ENCODE results near the gene GYG2. TPM values are rescaled to one million over a fixed set of nuclear protein-coding genes. Genes with fewer than 3 reads are reported as not detected.

The GYG2 gene
- total and polyA plus RNA-seq, 2 of the 13 experiments (the other 11 are each of a cell fraction or from before 2014, with no cell fraction given): 20.0 to 24.3 TPM

- 74% methylated on average over 3 of the region's 3 CpGs for WGBS (ENCODE audit: low lambda C conversion rate)
- POLR2A ChIA-PET: no interaction called here
- intact Hi-C loops (cut with micrococcal nuclease; ENCODE audit: unreplicated experiment): no loop called here
Observed at GRCh38 chrX:2789569-2789968, 39.2 kb upstream of the GYG2 start.

More at GRCh38 chrX:2789569-2789968, 39.2 kb upstream of the GYG2 start:
- Histone ChIP-seq H3K9ac (ENCODE audit: insufficient read depth, low read depth, low read length) (no peak overlapping the region), H3K4me1 (ENCODE audit: insufficient read depth, low read length) (no peaks in the 10 kb centered on the region), H3K4me2 (ENCODE audit: low read depth, low read length) (no peak overlapping the region), H4K20me1 (ENCODE audit: insufficient read depth, low read length) (no peaks in the 10 kb centered on the region), H3K4me3 (replicated peaks in 1 of 3; ENCODE audit: insufficient read depth in 1 of 3, low read depth in 2 of 3, low read length in 3 of 3) (no peak overlapping the region), H3K27ac (ENCODE audit: extremely low read length, insufficient read depth, low read length) (no peak overlapping the region), H3K36me3 (replicated peaks in 1 of 2; ENCODE audit: control insufficient read depth in 1 of 2, insufficient read depth in 2 of 2, low read length in 2 of 2) (no peaks in the 10 kb centered on the region), H3K9me3 (ENCODE audit: low read length) (no peaks in the 10 kb centered on the region), H3K79me2 (ENCODE audit: insufficient read depth, low read length) (no peaks in the 10 kb centered on the region), H2AFZ (ENCODE audit: low read length) (no peak overlapping the region), H3K27me3 (ENCODE audit: control insufficient read depth in 1 of 2, insufficient read depth in 2 of 2, low read length in 2 of 2) (peaks cover 1 to 4% of the 10 kb centered on the region in 2 experiments; a peak in 1 of 5 replicates)
- CTCF ChIA-PET (ENCODE audit: low intra/inter-chr PET ratio, low total read pairs): no interaction called here
- BruUV-seq (replicated peaks): no TSS peak
- ATAC-seq (no peak), DNase-seq (ENCODE audit: low spot score) (no peak), FAIRE-seq (no peak)
- in situ Hi-C loops (cut with HindIII; ENCODE audit: extremely low pct_ligation_motif_present, low pct_unique_long_range_greater_than_20kb): no loop called here
- no peak for TF ChIP-seq UBTF (CRISPR knock-in tag; IDR thresholded peaks at IDR 0.05)
- no peak for TF ChIP-seq GMEB1 (CRISPR knock-in tag; IDR thresholded peaks at IDR 0.05; ENCODE audit: borderline replicate concordance)
- TF ChIP-seq, protein P1, sequence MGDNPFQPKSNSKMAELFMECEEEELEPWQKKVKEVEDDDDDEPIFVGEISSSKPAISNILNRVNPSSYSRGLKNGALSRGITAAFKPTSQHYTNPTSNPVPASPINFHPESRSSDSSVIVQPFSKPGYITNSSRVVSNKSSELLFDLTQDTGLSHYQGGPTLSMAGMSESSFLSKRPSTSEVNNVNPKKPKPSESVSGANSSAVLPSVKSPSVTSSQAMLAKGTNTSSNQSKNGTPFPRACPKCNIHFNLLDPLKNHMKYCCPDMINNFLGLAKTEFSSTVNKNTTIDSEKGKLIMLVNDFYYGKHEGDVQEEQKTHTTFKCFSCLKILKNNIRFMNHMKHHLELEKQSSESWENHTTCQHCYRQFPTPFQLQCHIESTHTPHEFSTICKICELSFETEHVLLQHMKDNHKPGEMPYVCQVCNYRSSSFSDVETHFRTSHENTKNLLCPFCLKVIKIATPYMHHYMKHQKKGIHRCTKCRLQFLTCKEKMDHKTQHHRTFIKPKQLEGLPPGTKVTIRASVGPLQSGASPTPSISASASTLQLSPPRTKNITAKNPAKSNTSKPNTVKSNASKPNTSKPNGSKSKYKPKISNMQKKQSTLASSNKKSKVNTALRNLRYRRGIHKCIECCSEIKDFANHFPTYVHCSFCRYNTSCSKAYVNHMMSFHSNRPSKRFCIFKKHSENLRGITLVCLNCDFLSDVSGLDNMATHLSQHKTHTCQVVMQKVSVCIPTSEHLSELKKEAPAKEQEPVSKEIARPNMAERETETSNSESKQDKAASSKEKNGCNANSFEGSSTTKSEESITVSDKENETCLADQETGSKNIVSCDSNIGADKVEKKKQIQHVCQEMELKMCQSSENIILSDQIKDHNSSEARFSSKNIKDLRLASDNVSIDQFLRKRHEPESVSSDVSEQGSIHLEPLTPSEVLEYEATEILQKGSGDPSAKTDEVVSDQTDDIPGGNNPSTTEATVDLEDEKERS (CRISPR knock-in tag; IDR thresholded peaks at IDR 0.05): no peak
- TF ChIP-seq EHMT2 (IDR thresholded peaks at IDR 0.05; ENCODE audit: borderline replicate concordance, low read depth, low read length): no peak
